Neural progenitor cell (in vitro differentiated cells): Measurements from ENCODE around the gene COG7.
"Not testable (repeated sequence)": the region's sequence is repeated elsewhere in the genome, so short reads cannot be mapped to it uniquely, and the experiment has no call there.

ENCODE experiments used
- CTCF ChIP-seq: fragments of 200-600 bp; sonication (generic); IDR thresholded peaks from 2 replicates; pipeline ENCODE4 v1.5.1; 2017; ENCODE audit warnings: antibody characterized with exemption, mild to moderate bottlenecking
- EZH2 ChIP-seq: fragments of 200-600 bp; sonication (generic); IDR thresholded peaks from 2 replicates; pipeline ENCODE4 v1.6.1; 2017; ENCODE audit warnings: antibody characterized with exemption, mild to moderate bottlenecking, moderate library complexity

GRCh38 chr16:23462994-23463393 lies 10.0 kb upstream of the COG7 start:
- not testable (repeated sequence) for TF ChIP-seq CTCF, EZH2
